Measurements from ENCODE around the gene USP10. TPM values are rescaled to one million over a fixed set of nuclear protein-coding genes. Genes with fewer than 3 reads are reported as not detected.

Gene USP10
- total RNA-seq, 1 donor from 2014 or later = 147 TPM

DNA sequence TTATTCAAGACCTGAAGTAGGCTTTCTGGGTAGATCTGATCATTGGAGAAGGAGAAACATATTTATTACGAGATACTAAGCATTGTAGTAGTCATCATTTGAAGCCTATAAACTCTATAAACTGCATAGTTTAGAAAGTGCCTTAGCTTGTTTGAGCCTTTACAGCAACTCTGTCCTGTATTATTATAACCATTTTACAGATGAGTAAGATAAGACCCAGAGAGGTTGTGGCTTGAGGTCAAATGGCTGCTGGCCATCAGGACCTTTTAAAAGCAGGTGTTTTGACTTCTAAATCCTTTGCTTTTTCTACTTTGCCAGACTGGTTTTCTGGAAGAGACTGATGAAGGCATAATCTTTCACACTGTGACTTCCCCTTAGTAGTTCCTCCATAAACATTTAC is 7.1 kb downstream of the USP10 start:
- DNase-seq = no peak
- Mint-ChIP-seq H3K36me3 (ENCODE audit: low read depth) (peaks cover 36% of the 10 kb centered on the region), H3K4me3 (no peak overlapping the region), H3K27me3 (no peaks in the 10 kb centered on the region), H3K4me1 (peaks cover 84% of the 10 kb centered on the region), H3K9me3 (no peaks in the 10 kb centered on the region), H3K27ac (no peak overlapping the region)
- ChIA-PET POLR2A (interaction anchor here (0.5 kb wide), 1 partner anchor 35 kb away, joined by 4 read pairs; no protein-coding TSS in a partner anchor), CTCF (no interaction called here)
- ATAC-seq (ENCODE audit: low read depth) = no peak
- intact Hi-C loops (cut with micrococcal nuclease) = no loop called here
- TF ChIP-seq, protein P1, sequence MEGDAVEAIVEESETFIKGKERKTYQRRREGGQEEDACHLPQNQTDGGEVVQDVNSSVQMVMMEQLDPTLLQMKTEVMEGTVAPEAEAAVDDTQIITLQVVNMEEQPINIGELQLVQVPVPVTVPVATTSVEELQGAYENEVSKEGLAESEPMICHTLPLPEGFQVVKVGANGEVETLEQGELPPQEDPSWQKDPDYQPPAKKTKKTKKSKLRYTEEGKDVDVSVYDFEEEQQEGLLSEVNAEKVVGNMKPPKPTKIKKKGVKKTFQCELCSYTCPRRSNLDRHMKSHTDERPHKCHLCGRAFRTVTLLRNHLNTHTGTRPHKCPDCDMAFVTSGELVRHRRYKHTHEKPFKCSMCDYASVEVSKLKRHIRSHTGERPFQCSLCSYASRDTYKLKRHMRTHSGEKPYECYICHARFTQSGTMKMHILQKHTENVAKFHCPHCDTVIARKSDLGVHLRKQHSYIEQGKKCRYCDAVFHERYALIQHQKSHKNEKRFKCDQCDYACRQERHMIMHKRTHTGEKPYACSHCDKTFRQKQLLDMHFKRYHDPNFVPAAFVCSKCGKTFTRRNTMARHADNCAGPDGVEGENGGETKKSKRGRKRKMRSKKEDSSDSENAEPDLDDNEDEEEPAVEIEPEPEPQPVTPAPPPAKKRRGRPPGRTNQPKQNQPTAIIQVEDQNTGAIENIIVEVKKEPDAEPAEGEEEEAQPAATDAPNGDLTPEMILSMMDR (IDR thresholded peaks at IDR 0.05) = no peak

DNA sequence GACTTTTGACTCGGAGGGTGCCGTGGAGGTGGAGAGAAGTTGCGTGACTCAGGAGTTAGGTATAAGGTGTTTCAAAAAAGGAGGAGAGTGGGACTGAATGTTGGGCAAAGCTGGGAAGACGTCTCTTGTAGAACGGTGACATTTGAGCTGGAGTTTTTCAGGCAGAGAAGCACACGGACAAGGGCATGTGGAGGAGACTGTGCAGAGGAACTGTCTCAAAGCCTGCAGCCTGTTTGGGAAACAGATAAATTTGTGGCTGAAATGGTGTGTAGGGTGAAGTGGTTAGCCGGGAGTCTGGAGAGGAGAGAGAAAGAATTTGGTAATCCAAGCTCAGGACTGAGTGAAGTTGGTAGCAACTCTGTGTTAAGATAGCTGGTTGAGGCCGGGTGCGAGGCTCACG is 9.8 kb downstream of the USP10 start:
- POLR2A ChIA-PET = interaction anchor here (0.6 to 1.0 kb wide), 2 partner anchors 10 to 21 kb away, joined by 3 to 7 read pairs; no protein-coding TSS in a partner anchor
- intact Hi-C loops (cut with micrococcal nuclease) = no loop called here
- DNase-seq = no peak
- H3K9me3 Mint-ChIP-seq = no peaks in the 10 kb centered on the region
- ATAC-seq (ENCODE audit: low read depth) = no peak
- H3K27ac Mint-ChIP-seq = no peak overlapping the region
- H3K36me3 Mint-ChIP-seq (ENCODE audit: low read depth) = peaks cover 43% of the 10 kb centered on the region
- TF ChIP-seq, protein P1 (IDR thresholded peaks at IDR 0.05) = no peak
- no peak overlapping the region for H3K4me3 Mint-ChIP-seq
- H3K4me1 Mint-ChIP-seq = peaks cover 89% of the 10 kb centered on the region
- no peaks in the 10 kb centered on the region for H3K27me3 Mint-ChIP-seq
- CTCF ChIA-PET = interaction anchor here (4.2 kb wide), 1 partner anchor 15 kb away, joined by 22 read pairs; no protein-coding TSS in a partner anchor

DNA sequence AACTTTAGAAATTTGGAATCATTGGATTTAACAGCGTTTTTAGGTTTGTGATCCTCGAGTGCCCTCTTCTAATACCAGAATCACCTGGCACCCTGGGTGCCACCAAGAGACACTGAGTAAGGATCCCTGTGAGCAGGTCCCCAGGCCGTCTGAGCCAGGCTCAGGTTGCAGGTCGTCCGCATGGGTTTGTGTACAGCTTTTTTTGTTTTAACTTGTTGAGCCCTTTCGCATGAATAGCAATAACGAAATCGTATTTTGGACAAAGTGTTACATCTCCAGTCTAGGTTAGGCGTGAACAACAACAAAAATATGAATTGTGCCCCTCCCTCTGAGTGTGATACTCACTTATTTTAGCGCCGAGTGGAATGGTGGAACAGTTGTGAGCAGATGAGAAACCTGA is 10.9 kb downstream of the USP10 start:
- Mint-ChIP-seq H3K4me3 (no peak overlapping the region), H3K27me3 (no peaks in the 10 kb centered on the region), H3K27ac (no peak overlapping the region), H3K4me1 (peaks cover 88% of the 10 kb centered on the region), H3K9me3 (no peaks in the 10 kb centered on the region), H3K36me3 (ENCODE audit: low read depth) (peaks cover 41% of the 10 kb centered on the region)
- ChIA-PET POLR2A (interaction anchor here (1.0 kb wide), 1 partner anchor 9 kb away, joined by 3 read pairs; no protein-coding TSS in a partner anchor), CTCF (interaction anchor here (4.2 kb wide), 1 partner anchor 14 kb away, joined by 22 read pairs; no protein-coding TSS in a partner anchor)
- intact Hi-C loops (cut with micrococcal nuclease) = no loop called here
- TF ChIP-seq, protein P1 (IDR thresholded peaks at IDR 0.05) = no peak
- DNase-seq (no peak), ATAC-seq (ENCODE audit: low read depth) (no peak)

DNA sequence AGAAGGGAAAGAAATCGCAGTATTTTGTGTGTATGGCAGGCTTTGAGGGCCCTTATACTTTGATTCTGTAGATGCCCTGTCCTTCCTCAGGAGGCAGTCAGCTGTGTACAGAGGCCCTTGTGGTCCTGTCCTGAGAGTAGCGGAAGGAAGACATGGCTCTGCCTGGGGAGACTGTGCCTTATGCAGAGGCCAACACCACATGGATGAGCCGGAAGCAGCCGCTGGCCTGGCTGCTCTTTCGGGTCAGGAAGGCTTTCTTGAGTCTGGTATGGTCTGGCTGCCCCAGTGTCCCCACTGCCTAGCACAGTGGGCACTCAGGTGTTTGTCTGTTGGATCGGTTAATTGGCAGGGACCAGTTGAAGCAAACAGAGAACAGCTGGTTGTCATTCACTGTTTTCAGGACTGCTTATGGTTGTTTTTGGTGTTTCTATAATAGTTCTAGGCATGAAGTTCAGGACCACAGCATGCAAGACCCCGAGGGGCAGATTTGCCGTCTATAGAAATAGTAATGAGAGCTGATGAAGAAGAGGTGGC is 12.4 kb downstream of the USP10 start:
- Mint-ChIP-seq H3K27me3 (no peaks in the 10 kb centered on the region), H3K27ac (no peak overlapping the region), H3K9me3 (no peaks in the 10 kb centered on the region), H3K4me1 (peaks cover 80% of the 10 kb centered on the region), H3K4me3 (peak overlapping the region; percentile 17), H3K36me3 (ENCODE audit: low read depth) (peaks cover 50% of the 10 kb centered on the region)
- ATAC-seq (ENCODE audit: low read depth) = no peak
- POLR2A ChIA-PET = no interaction called here
- intact Hi-C loops (cut with micrococcal nuclease) = no loop called here
- CTCF ChIA-PET = interaction anchor here (4.2 kb wide), 1 partner anchor 13 kb away, joined by 22 read pairs; no protein-coding TSS in a partner anchor
- no peak for DNase-seq
- TF ChIP-seq, protein P1 (IDR thresholded peaks at IDR 0.05) = no peak

DNA sequence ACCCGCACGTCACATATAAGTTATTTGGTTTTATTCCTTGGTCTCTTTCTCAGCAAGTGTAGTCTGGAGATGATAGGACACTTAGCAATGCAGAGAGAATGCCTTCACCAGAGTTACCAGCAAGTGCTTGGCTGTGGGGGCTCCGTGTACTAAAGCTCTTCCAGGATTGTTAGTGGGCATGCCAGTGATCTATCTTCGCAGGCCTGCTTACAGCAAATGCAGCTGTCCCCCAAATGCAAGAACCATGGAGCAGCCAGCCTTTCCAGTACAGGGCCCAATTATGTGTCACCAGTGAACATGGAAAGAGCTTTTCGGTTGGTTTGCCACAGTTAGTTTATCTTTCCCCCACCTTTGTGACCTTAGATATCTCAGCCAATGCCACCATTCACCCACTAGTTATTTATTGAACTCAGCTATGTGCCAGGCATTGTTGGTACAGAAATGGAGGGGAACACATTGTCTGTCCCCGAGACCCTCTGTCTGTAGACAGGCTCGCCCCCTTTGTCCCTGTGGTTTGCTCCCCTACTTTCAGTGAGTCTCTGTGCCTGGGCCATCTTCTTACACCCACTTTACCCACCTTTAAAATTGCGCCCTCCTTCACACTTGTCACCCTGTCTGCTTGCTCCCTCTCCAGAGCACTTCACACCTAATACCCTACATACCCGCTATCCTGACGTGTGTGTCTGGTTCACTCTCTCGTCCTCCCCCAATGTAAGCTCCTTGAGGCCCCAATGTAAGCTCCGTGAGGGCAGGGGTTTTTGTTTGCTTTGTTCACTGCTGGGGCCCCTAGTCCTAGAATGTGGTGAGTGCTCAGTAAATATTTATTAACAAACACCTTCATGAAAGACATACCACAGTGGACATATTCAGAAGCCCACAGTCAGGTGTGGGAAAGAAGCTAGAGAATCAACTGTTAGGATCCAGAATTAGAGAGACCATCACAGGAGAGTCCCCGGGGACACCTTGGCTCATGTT is 13.3 kb downstream of the USP10 start:
- ATAC-seq (ENCODE audit: low read depth) (no peak), DNase-seq (no peak)
- intact Hi-C loops (cut with micrococcal nuclease) = no loop called here
- Mint-ChIP-seq H3K4me1 (peaks cover 80% of the 10 kb centered on the region), H3K27ac (no peak overlapping the region), H3K27me3 (no peaks in the 10 kb centered on the region), H3K9me3 (no peaks in the 10 kb centered on the region), H3K36me3 (ENCODE audit: low read depth) (peaks cover 54% of the 10 kb centered on the region), H3K4me3 (peak overlapping the region; percentile 57)
- TF ChIP-seq, protein P1 (IDR thresholded peaks at IDR 0.05) = no peak
- ChIA-PET POLR2A (interaction anchor here (1.2 kb wide), 1 partner anchor 10 kb away, joined by 3 read pairs; no protein-coding TSS in a partner anchor), CTCF (interaction anchor here (4.2 kb wide), 1 partner anchor 12 kb away, joined by 22 read pairs; no protein-coding TSS in a partner anchor)
